Glomerular endothelial cell (primary cell): ENCODE data around the gene C2CD4C. TPM values are rescaled to one million over a fixed set of nuclear protein-coding genes. Genes with fewer than 3 reads are reported as not detected.
"Not testable (repeated sequence)": the region's sequence is repeated elsewhere in the genome, so short reads cannot be mapped to it uniquely, and the experiment has no call there.

Experiments used
- DNase-seq: peaks from one replicate; pipeline ENCODE4 v3.0.0-alpha.2; 2011; ENCODE audit warnings: low read depth, low spot score; ENCODE audit errors: extremely low read depth
- total RNA-seq: library from RNA; depleted of rRNA; stranded (reverse); fragments of >200 nt; gene quantifications from 2 replicates; pipeline ENCODE4 v1.2.3, GENCODE V29; 2015

C2CD4C gene
- total RNA-seq, 1 donor from 2014 or later = 0.47 TPM

GRCh38 chr19:418761-419671, 10.1 kb upstream of the C2CD4C start:
- DNase-seq = no peak

GRCh38 chr19:416416-416815, 7.5 kb upstream of the C2CD4C start:
- no peak for DNase-seq

- no peak for DNase-seq
Measured at GRCh38 chr19:415292-415691, 6.3 kb upstream of the C2CD4C start.

- no peak for DNase-seq
Measured at GRCh38 chr19:413756-414420, 4.9 kb upstream of the C2CD4C start.

GRCh38 chr19:412356-413355, 3.7 kb upstream of the C2CD4C start:
- no peak for DNase-seq

GRCh38 chr19:411723-412355, 2.9 kb upstream of the C2CD4C start:
- no peak for DNase-seq

- DNase-seq = not testable (repeated sequence)
Measured at GRCh38 chr19:411121-411722, 2.3 kb upstream of the C2CD4C start.

- DNase-seq = no peak
Measured at GRCh38 chr19:410243-410781, 1.4 kb upstream of the C2CD4C start.

GRCh38 chr19:409516-410242, 732 bp upstream of the C2CD4C start:
- no peak for DNase-seq

GRCh38 chr19:408441-408901, 476 bp downstream of the C2CD4C start:
- DNase-seq = no peak

GRCh38 chr19:407511-408440, 1.2 kb downstream of the C2CD4C start:
- no peak for DNase-seq

GRCh38 chr19:406971-407510, 1.9 kb downstream of the C2CD4C start:
- no peak for DNase-seq

GRCh38 chr19:406135-406781, 2.7 kb downstream of the C2CD4C start:
- DNase-seq = no peak

- DNase-seq = no peak
Measured at GRCh38 chr19:405121-405965, 3.6 kb downstream of the C2CD4C start.

GRCh38 chr19:403221-404027, 5.5 kb downstream of the C2CD4C start:
- no peak for DNase-seq
